Endodermal cell (in vitro differentiated cells): Measurements from ENCODE around the gene DRAM1. TPM values are rescaled to one million over a fixed set of nuclear protein-coding genes. Genes with fewer than 3 reads are reported as not detected.

Source experiments
- DNase-seq: peaks from one replicate; pipeline ENCODE4 v3.0.0-alpha.2; 2017
- H3K27ac ChIP-seq: 2 replicates; pipeline ENCODE4 v1.5.1; 2013; ENCODE audit warnings: mild to moderate bottlenecking, low read depth, low read length, moderate library complexity
- H3K27me3 ChIP-seq: 2 replicates; pipeline ENCODE4 v1.6.1; 2013; ENCODE audit warnings: mild to moderate bottlenecking, low read length, moderate library complexity; ENCODE audit not compliant: insufficient read depth, control insufficient read depth, poor library complexity, severe bottlenecking
- H3K36me3 ChIP-seq: 2 replicates; pipeline ENCODE4 v1.7.0; 2013; ENCODE audit warnings: mild to moderate bottlenecking, low read length, moderate library complexity; ENCODE audit not compliant: control insufficient read depth, insufficient read depth
- H3K4me1 ChIP-seq: one replicate; pipeline ENCODE4 v1.7.0; 2013; ENCODE audit warnings: low read length; ENCODE audit not compliant: control insufficient read depth, insufficient read depth
- H3K4me3 ChIP-seq: 2 replicates; pipeline ENCODE4 v1.5.1; 2013; ENCODE audit warnings: mild to moderate bottlenecking, low read length, moderate library complexity
- H3K9ac ChIP-seq: 2 replicates; pipeline ENCODE4 v1.6.1; 2013; ENCODE audit warnings: mild to moderate bottlenecking, low read length, moderate library complexity; ENCODE audit not compliant: poor library complexity, severe bottlenecking; ENCODE audit errors: extremely low read depth
- H3K9me3 ChIP-seq: 2 replicates; pipeline ENCODE4 v1.6.1; 2013; ENCODE audit warnings: mild to moderate bottlenecking, low read length, moderate library complexity; ENCODE audit not compliant: control insufficient read depth
- H3K27ac Mint-ChIP-seq: 2 replicates; pipeline ENCODE4 v1.8.0; 2020; ENCODE audit warnings: mixed read lengths
- H3K27me3 Mint-ChIP-seq: 2 replicates; pipeline ENCODE4 v1.8.0; 2021; ENCODE audit warnings: mild to moderate bottlenecking, mixed read lengths; ENCODE audit not compliant: insufficient read depth
- H3K36me3 Mint-ChIP-seq: 2 replicates; pipeline ENCODE4 v1.8.0; 2020; ENCODE audit warnings: low read depth, mixed read lengths
- H3K4me1 Mint-ChIP-seq: 2 replicates; pipeline ENCODE4 v1.8.0; 2020; ENCODE audit warnings: mixed read lengths
- H3K4me3 Mint-ChIP-seq: 2 replicates; pipeline ENCODE4 v1.8.0; 2020; ENCODE audit warnings: mild to moderate bottlenecking, moderate library complexity, mixed read lengths
- H3K9me3 Mint-ChIP-seq: 2 replicates; pipeline ENCODE4 v1.8.0; 2020; ENCODE audit warnings: mild to moderate bottlenecking, mixed read lengths
- WGBS, 2 experiments: methylation state at CpG; one replicate each; pipeline versions ENCODE4 v1.1.5 to v1.1.7; 2013; ENCODE audit warnings: missing lambda C conversion rate in 2 of 2, mixed read lengths in 1 of 2; ENCODE audit not compliant: insufficient coverage in 1 of 2, insufficient read length in 1 of 2; 5-methylcytosine and 5-hydroxymethylcytosine counted together
- total RNA-seq, 2 donors: library from RNA; stranded (reverse); fragmentation: NEBNext Ultra II Directional in 1 of 2; extraction: Animal tissue kit (Norgen Biotek cat#: 25700) in 1 of 2; gene quantifications; 2 replicates in 1 of 2; 3 replicates in 1 of 2; pipeline ENCODE4 v1.2.1, GENCODE V29; 2021
- TF ChIP-seq, protein P1 (sequence below): fragments of 200-600 bp; sonication (generic); conservative IDR thresholded peaks from 2 replicates; pipeline ENCODE4 v1.5.0; 2021; ENCODE audit warnings: antibody characterized with exemption, mild to moderate bottlenecking

Gene DRAM1
- total RNA-seq, 2 donors from 2014 or later: 0.91 to 1.3 TPM

DNA sequence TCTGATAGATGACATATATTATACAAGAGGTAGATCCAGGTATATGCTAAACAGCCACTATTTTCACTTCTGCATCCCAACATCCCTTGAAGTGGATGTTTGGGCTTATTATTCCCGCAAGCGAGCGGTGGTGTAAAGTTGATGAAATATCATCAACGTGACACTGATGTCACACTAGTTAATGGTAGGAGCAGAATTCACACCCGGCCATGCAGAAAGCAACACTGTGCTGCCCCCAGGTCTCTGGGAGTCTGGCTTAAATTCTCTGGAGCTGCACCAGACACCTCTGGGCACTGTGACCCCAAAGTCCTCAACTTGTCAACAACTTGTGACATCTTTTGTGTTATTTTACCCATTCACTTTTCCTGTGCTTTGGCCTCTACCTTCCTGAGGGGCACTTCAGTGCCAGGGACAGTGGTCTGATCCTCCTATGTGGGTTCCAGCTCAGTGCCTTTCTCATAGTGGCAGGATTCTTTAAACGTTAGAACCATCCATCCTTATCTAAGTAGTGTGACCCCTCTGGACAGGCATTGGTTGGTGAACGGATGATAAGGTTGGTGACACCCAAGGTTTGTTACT, 952 bp downstream of the DRAM1 start:
- H3K36me3 ChIP-seq: no peaks in the 10 kb centered on the region
- H3K27me3 ChIP-seq: peaks cover 12% of the 10 kb centered on the region
- Mint-ChIP-seq H3K27ac (no peak overlapping the region), H3K27me3 (peaks cover 13% of the 10 kb centered on the region), H3K9me3 (no peaks in the 10 kb centered on the region), H3K4me1 (peaks cover 4% of the 10 kb centered on the region), H3K36me3 (no peaks in the 10 kb centered on the region), H3K4me3 (peak overlapping the region; percentile 73)
- H3K9ac ChIP-seq: no peak overlapping the region
- H3K4me1 ChIP-seq: no peaks in the 10 kb centered on the region
- TF ChIP-seq, protein P1, sequence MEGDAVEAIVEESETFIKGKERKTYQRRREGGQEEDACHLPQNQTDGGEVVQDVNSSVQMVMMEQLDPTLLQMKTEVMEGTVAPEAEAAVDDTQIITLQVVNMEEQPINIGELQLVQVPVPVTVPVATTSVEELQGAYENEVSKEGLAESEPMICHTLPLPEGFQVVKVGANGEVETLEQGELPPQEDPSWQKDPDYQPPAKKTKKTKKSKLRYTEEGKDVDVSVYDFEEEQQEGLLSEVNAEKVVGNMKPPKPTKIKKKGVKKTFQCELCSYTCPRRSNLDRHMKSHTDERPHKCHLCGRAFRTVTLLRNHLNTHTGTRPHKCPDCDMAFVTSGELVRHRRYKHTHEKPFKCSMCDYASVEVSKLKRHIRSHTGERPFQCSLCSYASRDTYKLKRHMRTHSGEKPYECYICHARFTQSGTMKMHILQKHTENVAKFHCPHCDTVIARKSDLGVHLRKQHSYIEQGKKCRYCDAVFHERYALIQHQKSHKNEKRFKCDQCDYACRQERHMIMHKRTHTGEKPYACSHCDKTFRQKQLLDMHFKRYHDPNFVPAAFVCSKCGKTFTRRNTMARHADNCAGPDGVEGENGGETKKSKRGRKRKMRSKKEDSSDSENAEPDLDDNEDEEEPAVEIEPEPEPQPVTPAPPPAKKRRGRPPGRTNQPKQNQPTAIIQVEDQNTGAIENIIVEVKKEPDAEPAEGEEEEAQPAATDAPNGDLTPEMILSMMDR: no peak
- H3K9me3 ChIP-seq: no peaks in the 10 kb centered on the region
- no peak overlapping the region for H3K27ac ChIP-seq
- DNase-seq: peak; percentile 53
- WGBS, 2 experiments: 70 to 71% methylated on average over 5 to 7 of the region's 7 CpGs
- H3K4me3 ChIP-seq: peak overlapping the region; percentile 81

DNA sequence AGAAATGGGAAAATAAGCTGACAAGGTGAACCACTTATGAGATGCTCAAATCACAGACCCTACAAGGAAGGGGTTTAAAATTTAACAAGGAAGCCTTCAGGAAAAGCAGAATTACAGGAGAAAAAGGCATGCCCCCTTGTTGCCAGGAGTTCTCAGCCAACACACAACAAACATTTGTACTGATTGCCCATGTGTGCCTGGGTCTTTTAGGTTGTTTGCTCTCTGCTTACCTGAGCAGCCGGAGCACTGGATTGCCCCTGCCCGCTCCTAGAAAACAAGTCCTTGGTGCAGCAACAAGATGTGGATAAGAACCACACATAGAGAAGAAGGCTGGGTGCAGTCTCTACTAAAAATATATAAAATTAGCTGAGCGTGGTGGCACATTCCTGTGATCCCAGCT, 3.4 kb downstream of the DRAM1 start:
- H3K4me3 ChIP-seq: no peak overlapping the region
- TF ChIP-seq, protein P1: no peak
- Mint-ChIP-seq H3K27me3 (peaks cover 13% of the 10 kb centered on the region), H3K27ac (no peak overlapping the region), H3K4me3 (no peak overlapping the region), H3K36me3 (no peaks in the 10 kb centered on the region), H3K4me1 (peaks cover 4% of the 10 kb centered on the region), H3K9me3 (no peaks in the 10 kb centered on the region)
- H3K27ac ChIP-seq: no peak overlapping the region
- H3K9me3 ChIP-seq: no peaks in the 10 kb centered on the region
- H3K9ac ChIP-seq: no peak overlapping the region
- H3K4me1 ChIP-seq: no peaks in the 10 kb centered on the region
- whole genome bisulfite sequencing, 2 experiments: 94 to 100% methylated on average over 2 to 3 of the region's 3 CpGs
- DNase-seq: no peak
- H3K36me3 ChIP-seq: no peaks in the 10 kb centered on the region
- peaks cover 12% of the 10 kb centered on the region for H3K27me3 ChIP-seq

DNA sequence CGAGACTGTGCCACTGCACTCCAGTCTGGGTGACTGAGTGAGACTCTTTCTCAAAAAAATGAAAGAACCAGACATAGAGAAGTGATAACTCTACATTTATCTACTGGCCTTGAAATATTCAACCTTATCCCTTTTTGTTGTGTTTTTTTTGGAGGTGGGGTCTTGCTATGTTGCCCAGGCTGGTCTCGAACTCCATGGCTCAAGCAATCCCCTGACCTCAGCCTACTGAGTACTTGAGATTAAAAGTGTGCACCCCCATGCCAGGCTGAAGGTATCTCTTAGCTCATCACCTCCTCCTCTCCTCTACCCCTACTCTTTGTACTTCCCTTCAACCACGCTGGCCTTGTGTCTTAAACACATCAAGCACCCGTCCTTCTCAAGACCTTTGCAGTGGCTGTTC, 3.8 kb downstream of the DRAM1 start:
- Mint-ChIP-seq H3K27me3 (peaks cover 13% of the 10 kb centered on the region), H3K27ac (no peak overlapping the region), H3K9me3 (no peaks in the 10 kb centered on the region), H3K4me3 (no peak overlapping the region), H3K36me3 (no peaks in the 10 kb centered on the region), H3K4me1 (peaks cover 4% of the 10 kb centered on the region)
- no peak overlapping the region for H3K4me3 ChIP-seq
- WGBS, 2 experiments: 80 to 93% methylated on average over 3 to 4 of the region's 4 CpGs
- no peaks in the 10 kb centered on the region for H3K4me1 ChIP-seq
- DNase-seq: no peak
- H3K27ac ChIP-seq: no peak overlapping the region
- H3K27me3 ChIP-seq: peaks cover 12% of the 10 kb centered on the region
- no peak overlapping the region for H3K9ac ChIP-seq
- no peaks in the 10 kb centered on the region for H3K9me3 ChIP-seq
- TF ChIP-seq, protein P1: no peak
- H3K36me3 ChIP-seq: no peaks in the 10 kb centered on the region
